ENCODE results near the gene SLC13A4.
"Not testable (repeated sequence)": the region's sequence is repeated elsewhere in the genome, so short reads cannot be mapped to it uniquely, and the experiment has no call there.

The SLC13A4 gene

GRCh38 chr7:135672560-135673359, 55.2 kb downstream of the SLC13A4 start:
- FAIRE-seq: peak; percentile 40
- no peak for DNase-seq (ENCODE audit: insufficient read length, low spot score)
- TF ChIP-seq POLR2AphosphoS5 (IDR thresholded peaks at IDR 0.05; ENCODE audit: low read depth, low read length) (no peak), PAX5 (IDR thresholded peaks at IDR 0.05; ENCODE audit: insufficient read depth, low read length, severe bottlenecking) (no peak), POLR2A (IDR thresholded peaks at IDR 0.05; ENCODE audit: low read depth, low read length) (no peak), POU2F2 (IDR thresholded peaks at IDR 0.05; ENCODE audit: low read depth, low read length) (no peak)

DNA sequence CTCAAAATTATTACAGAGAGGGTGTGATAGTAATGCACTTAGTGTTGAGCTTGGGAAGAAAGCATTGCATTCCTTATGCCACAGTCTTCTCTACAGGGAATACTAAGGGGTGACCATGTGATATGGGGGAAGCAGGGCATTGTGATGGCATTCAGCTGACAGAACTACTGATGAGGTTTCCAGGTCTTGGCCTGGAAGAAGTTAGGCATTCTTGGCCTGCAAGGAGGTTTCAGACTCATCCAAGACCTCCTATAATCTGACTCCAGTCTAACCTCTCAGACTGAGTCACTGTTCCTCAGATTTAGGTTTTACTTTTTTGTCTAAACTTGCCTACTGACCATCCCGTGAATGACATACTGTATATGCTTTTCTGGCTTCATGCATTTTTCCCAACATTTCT, 57.8 kb downstream of the SLC13A4 start:
- no peak for DNase-seq (ENCODE audit: insufficient read length, low spot score)
- FAIRE-seq: no peak
- TF ChIP-seq PAX5 (IDR thresholded peaks at IDR 0.05; ENCODE audit: insufficient read depth, low read length, severe bottlenecking) (no peak), POLR2AphosphoS5 (IDR thresholded peaks at IDR 0.05; ENCODE audit: low read depth, low read length) (no peak), TAF1 (IDR thresholded peaks at IDR 0.05; ENCODE audit: low read depth, low read length) (no peak), POLR2A (IDR thresholded peaks at IDR 0.05; ENCODE audit: low read depth, low read length) (no peak), SPI1 (IDR thresholded peaks at IDR 0.05; ENCODE audit: low read depth, low read length) (no peak), POU2F2 (IDR thresholded peaks at IDR 0.05; ENCODE audit: low read depth, low read length) (no peak)

- no peak for TF ChIP-seq PAX5 (IDR thresholded peaks at IDR 0.05; ENCODE audit: insufficient read depth, low read length, severe bottlenecking)
- TF ChIP-seq POLR2AphosphoS5 (IDR thresholded peaks at IDR 0.05; ENCODE audit: low read depth, low read length): no peak
- no peak for TF ChIP-seq TAF1 (IDR thresholded peaks at IDR 0.05; ENCODE audit: low read depth, low read length)
- TF ChIP-seq SPI1 (IDR thresholded peaks at IDR 0.05; ENCODE audit: low read depth, low read length): no peak
- TF ChIP-seq POU2F2 (IDR thresholded peaks at IDR 0.05; ENCODE audit: low read depth, low read length): no peak
- no peak for TF ChIP-seq POLR2A (IDR thresholded peaks at IDR 0.05; ENCODE audit: low read depth, low read length)
Observed at GRCh38 chr7:135669774-135670173, 58.2 kb downstream of the SLC13A4 start.

GRCh38 chr7:135668852-135669395, 59.1 kb downstream of the SLC13A4 start:
- DNase-seq (ENCODE audit: insufficient read length, low spot score); FAIRE-seq: not testable (repeated sequence)

More at GRCh38 chr7:135669774-135670173, 58.2 kb downstream of the SLC13A4 start:
- no peak for DNase-seq (ENCODE audit: insufficient read length, low spot score)
- no peak for FAIRE-seq

DNA sequence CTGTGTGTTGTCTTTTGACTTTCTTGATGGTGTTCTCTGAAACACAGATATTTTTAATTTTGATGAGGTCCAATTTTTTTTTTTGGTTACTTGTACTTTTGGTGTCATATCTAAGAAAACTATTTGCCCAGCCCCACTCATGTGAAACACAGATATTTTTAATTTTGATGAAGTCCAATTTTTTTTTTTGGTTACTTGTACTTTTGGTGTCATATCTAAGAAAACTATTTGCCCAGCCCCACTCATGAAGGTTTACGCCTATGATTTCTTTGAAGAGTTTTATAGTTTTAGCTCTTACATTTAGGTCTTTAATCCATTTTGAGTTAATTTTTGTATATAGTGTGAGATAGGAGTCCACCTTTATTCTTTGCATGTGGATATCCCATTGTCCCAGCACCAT, 60.4 kb downstream of the SLC13A4 start:
- not testable (repeated sequence) for FAIRE-seq; DNase-seq (ENCODE audit: insufficient read length, low spot score)

- no peak for TF ChIP-seq POLR2A (IDR thresholded peaks at IDR 0.05; ENCODE audit: low read depth, low read length)
- peak; percentile 35; the same call in 1 of the 2 replicates for TF ChIP-seq SPI1 (IDR thresholded peaks at IDR 0.05; ENCODE audit: low read depth, low read length)
- FAIRE-seq (no peak), DNase-seq (ENCODE audit: insufficient read length, low spot score) (no peak)
Observed at GRCh38 chr7:135666846-135667245, 61.1 kb downstream of the SLC13A4 start.

DNA sequence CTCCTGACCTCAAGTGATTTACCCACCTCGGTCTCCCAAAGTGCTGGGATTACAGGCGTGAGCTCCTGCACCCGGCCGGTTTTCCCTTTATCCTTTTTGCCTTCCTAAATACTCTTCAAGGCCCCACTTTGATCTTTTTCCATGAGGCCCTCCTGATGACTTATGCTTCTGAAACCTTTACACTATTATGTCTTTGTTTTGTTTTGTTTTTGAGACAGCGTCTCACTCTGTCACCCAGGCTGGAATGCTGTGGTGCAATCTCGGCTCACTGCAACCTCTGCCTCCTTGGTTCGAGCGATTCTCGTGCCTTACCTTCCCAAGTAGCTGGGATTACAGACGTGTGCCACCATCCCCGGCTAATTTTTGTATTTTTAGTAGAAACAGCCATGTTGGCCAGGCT, 61.8 kb downstream of the SLC13A4 start:
- TF ChIP-seq POU2F2 (IDR thresholded peaks at IDR 0.05; ENCODE audit: low read depth, low read length): no peak
- TF ChIP-seq SPI1 (IDR thresholded peaks at IDR 0.05; ENCODE audit: low read depth, low read length): no peak
- TF ChIP-seq PAX5 (IDR thresholded peaks at IDR 0.05; ENCODE audit: insufficient read depth, low read length, severe bottlenecking): no peak
- TF ChIP-seq POLR2A (IDR thresholded peaks at IDR 0.05; ENCODE audit: low read depth, low read length): no peak
- DNase-seq (ENCODE audit: insufficient read length, low spot score) (no peak), FAIRE-seq (no peak)

GRCh38 chr7:135665042-135665441, 62.9 kb downstream of the SLC13A4 start:
- TF ChIP-seq SPI1 (IDR thresholded peaks at IDR 0.05; ENCODE audit: low read depth, low read length): no peak
- TF ChIP-seq POU2F2 (IDR thresholded peaks at IDR 0.05; ENCODE audit: low read depth, low read length): no peak
- no peak for TF ChIP-seq POLR2AphosphoS5 (IDR thresholded peaks at IDR 0.05; ENCODE audit: low read depth, low read length)
- TF ChIP-seq POLR2A (IDR thresholded peaks at IDR 0.05; ENCODE audit: low read depth, low read length): no peak
- TF ChIP-seq TAF1 (IDR thresholded peaks at IDR 0.05; ENCODE audit: low read depth, low read length): no peak
- TF ChIP-seq PAX5 (IDR thresholded peaks at IDR 0.05; ENCODE audit: insufficient read depth, low read length, severe bottlenecking): no peak
- DNase-seq (ENCODE audit: insufficient read length, low spot score): no peak
- FAIRE-seq: no peak

DNA sequence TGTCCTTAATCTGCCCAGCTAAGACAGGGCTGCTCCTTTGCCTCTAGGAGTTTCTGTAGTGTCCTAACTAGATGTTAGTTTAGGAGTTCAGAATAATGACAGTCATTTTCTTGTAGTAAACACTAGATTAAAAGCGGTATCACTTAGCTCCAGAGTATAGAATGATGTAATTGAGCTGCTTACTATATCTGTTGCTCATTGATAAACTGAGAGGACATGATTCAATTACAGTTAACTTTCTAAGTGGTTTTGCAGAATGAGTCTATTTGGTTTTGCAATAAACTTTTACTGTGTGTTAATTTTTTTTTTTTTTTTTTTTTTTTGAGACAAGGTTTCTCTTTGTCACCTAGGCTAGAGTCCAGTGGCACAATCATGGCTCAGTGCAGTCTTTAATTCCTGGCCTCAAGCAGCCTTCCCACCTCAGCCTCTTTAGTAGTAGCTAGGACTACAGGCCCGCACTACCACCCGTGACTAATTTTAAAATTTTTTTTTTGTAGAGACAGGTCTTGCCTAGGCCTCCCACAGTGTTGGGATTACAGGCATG, 63.9 kb downstream of the SLC13A4 start:
- TF ChIP-seq POU2F2 (IDR thresholded peaks at IDR 0.05; ENCODE audit: low read depth, low read length): no peak
- TF ChIP-seq SPI1 (IDR thresholded peaks at IDR 0.05; ENCODE audit: low read depth, low read length): no peak
- no peak for TF ChIP-seq TAF1 (IDR thresholded peaks at IDR 0.05; ENCODE audit: low read depth, low read length)
- TF ChIP-seq PAX5 (IDR thresholded peaks at IDR 0.05; ENCODE audit: insufficient read depth, low read length, severe bottlenecking): no peak
- FAIRE-seq: no peak
- no peak for DNase-seq (ENCODE audit: insufficient read length, low spot score)

- TF ChIP-seq PAX5 (IDR thresholded peaks at IDR 0.05; ENCODE audit: insufficient read depth, low read length, severe bottlenecking) (no peak), POU2F2 (IDR thresholded peaks at IDR 0.05; ENCODE audit: low read depth, low read length) (peak; percentile 67; the same call in 1 of the 2 replicates), POLR2AphosphoS5 (IDR thresholded peaks at IDR 0.05; ENCODE audit: low read depth, low read length) (peak; percentile 84; the same call in 1 of the 2 replicates), POLR2A (IDR thresholded peaks at IDR 0.05; ENCODE audit: low read depth, low read length) (peak; percentile 79), TAF1 (IDR thresholded peaks at IDR 0.05; ENCODE audit: low read depth, low read length) (peak; percentile 44; the same call in 1 of the 2 replicates)
- peak; percentile 93 for FAIRE-seq
- peak; percentile 92 for DNase-seq (ENCODE audit: insufficient read length, low spot score)
Observed at GRCh38 chr7:135662373-135663114, 65.4 kb downstream of the SLC13A4 start, which contains the start of gene STMP1. TSS of gene STMP1 (plus strand) at chr7:135662514.

All from GM12891 (cell line).